Caco-2 (cell line): Measurements from ENCODE around the gene MARS1. TPM values are rescaled to one million over a fixed set of nuclear protein-coding genes. Genes with fewer than 3 reads are reported as not detected.
"Not testable (repeated sequence)": the region's sequence is repeated elsewhere in the genome, so short reads cannot be mapped to it uniquely, and the experiment has no call there.

Experiments
- BruUV-seq: library from RNA; stranded (reverse); fragments of 400-500 nt; replicated peaks from 2 replicates; lab custom pipeline; 2021; lab: Mats Ljungman, UMichigan
- CTCF ChIA-PET: fragments of 300-600 bp; sonication (Branson Sonifier 250); formaldehyde crosslinking; loops from one replicate; lab custom pipeline; 2022; ENCODE audit warnings: antibody characterized with exemption; lab: Charles Lee
- POLR2A ChIA-PET: fragments of 300-600 bp; sonication (Branson Sonifier 250); formaldehyde crosslinking; loops from one replicate; lab custom pipeline; 2022; ENCODE audit warnings: antibody characterized with exemption; lab: Charles Lee
- DNase-seq, 2 experiments: peaks; one replicate each; pipeline versions ENCODE4 v3.0.0 to v3.0.0-alpha.2; 2020 to 2022
- H3K27me3 ChIP-seq: replicated peaks from 2 replicates; pipeline ENCODE4 v1.6.0; 2011; ENCODE audit warnings: low read length; ENCODE audit not compliant: control insufficient read depth, insufficient read depth
- H3K36me3 ChIP-seq: 2 replicates; pipeline ENCODE4 v1.5.1; 2011; ENCODE audit warnings: low read length; ENCODE audit not compliant: control insufficient read depth, insufficient read depth
- H3K4me1 ChIP-seq: fragments of 250-450 bp; sonication (Bioruptor Pico); 2 replicates; pipeline ENCODE4 v1.5.1; 2020; ENCODE audit warnings: mild to moderate bottlenecking
- H3K4me3 ChIP-seq: 2 replicates; pipeline ENCODE4 v1.5.1; 2011; ENCODE audit warnings: low read depth, mild to moderate bottlenecking, control low read depth, low read length
- H3K9me3 ChIP-seq: fragments of 250-450 bp; sonication (Bioruptor Pico); 2 replicates; pipeline ENCODE4 v1.5.1; 2020; ENCODE audit warnings: mild to moderate bottlenecking, moderate library complexity
- H3K27ac Mint-ChIP-seq: one replicate; pipeline ENCODE4 v1.8.0; 2022; ENCODE audit warnings: mixed read lengths; ENCODE audit not compliant: unreplicated experiment
- H3K27me3 Mint-ChIP-seq: one replicate; pipeline ENCODE4 v1.8.0; 2022; ENCODE audit warnings: mixed read lengths; ENCODE audit not compliant: insufficient read depth, unreplicated experiment
- H3K36me3 Mint-ChIP-seq: one replicate; pipeline ENCODE4 v1.8.0; 2022; ENCODE audit warnings: mild to moderate bottlenecking, mixed read lengths; ENCODE audit not compliant: insufficient read depth, unreplicated experiment
- H3K4me1 Mint-ChIP-seq: one replicate; pipeline ENCODE4 v1.8.0; 2022; ENCODE audit warnings: low read depth, mixed read lengths; ENCODE audit not compliant: unreplicated experiment
- H3K4me3 Mint-ChIP-seq: one replicate; pipeline ENCODE4 v1.8.0; 2022; ENCODE audit warnings: mild to moderate bottlenecking, moderate library complexity, mixed read lengths; ENCODE audit not compliant: unreplicated experiment
- H3K9me3 Mint-ChIP-seq: one replicate; pipeline ENCODE4 v1.8.0; 2022; ENCODE audit warnings: mixed read lengths; ENCODE audit not compliant: unreplicated experiment
- intact Hi-C: fragments of 100-400 bp; cut with micrococcal nuclease; formaldehyde crosslinking; loops from one replicate; pipeline ENCODE4 v1.10.0; 2022; ENCODE audit not compliant: unreplicated experiment
- total RNA-seq: library from RNA; stranded (reverse); gene quantifications from 2 replicates; pipeline ENCODE4 v1.2.3, GENCODE V29; 2022
- TF ChIP-seq, protein P1 (sequence below), 2 experiments: fragments of 200-600 bp in 1 of 2; IDR thresholded peaks; 1 replicate in 1 of 2; 2 replicates in 1 of 2; pipeline versions ENCODE4 v1.5.1 to v1.8.0; 2011 to 2022; ENCODE audit warnings: antibody characterized with exemption in 1 of 2, control low read depth in 1 of 2, inconsistent platforms in 1 of 2, low read depth in 1 of 2, low read length in 1 of 2, mild to moderate bottlenecking in 1 of 2, moderate library complexity in 1 of 2; ENCODE audit not compliant: insufficient read depth in 1 of 2, severe bottlenecking in 1 of 2, unreplicated experiment in 1 of 2

The MARS1 gene
- total RNA-seq, 1 experiment from 2014 or later: 583 TPM

DNA sequence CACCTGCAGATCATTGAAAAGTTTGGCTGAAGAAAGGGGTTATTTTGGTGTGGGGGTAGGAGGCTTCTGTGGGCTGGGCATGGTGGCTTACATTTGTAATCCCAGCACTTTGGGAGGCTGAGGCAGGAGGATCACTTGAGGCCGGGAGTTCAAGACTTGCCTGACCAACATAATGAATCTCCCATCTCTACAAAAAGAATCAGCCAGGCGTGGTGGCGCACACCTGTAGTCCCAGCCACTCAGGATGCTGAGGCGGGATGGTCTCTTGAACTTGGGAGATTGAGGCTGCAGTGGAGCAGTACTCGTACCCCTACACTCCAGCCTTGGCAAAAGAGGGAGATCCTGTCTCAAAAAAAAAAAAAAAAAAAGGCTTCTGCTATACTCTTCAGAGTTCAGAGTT is 25.4 kb downstream of the MARS1 start:
- peaks cover 10% of the 10 kb centered on the region for H3K4me1 Mint-ChIP-seq
- POLR2A ChIA-PET: no interaction called here
- no peak overlapping the region for H3K4me3 Mint-ChIP-seq
- intact Hi-C loops: no loop called here
- no peaks in the 10 kb centered on the region for H3K9me3 ChIP-seq
- H3K27me3 Mint-ChIP-seq: no peaks in the 10 kb centered on the region
- H3K4me3 ChIP-seq: no peak overlapping the region
- H3K9me3 Mint-ChIP-seq: no peaks in the 10 kb centered on the region
- H3K27ac Mint-ChIP-seq: no peak overlapping the region
- peaks cover 1% of the 10 kb centered on the region; the same call in 1 of the 2 replicates for H3K4me1 ChIP-seq
- TF ChIP-seq, protein P1, sequence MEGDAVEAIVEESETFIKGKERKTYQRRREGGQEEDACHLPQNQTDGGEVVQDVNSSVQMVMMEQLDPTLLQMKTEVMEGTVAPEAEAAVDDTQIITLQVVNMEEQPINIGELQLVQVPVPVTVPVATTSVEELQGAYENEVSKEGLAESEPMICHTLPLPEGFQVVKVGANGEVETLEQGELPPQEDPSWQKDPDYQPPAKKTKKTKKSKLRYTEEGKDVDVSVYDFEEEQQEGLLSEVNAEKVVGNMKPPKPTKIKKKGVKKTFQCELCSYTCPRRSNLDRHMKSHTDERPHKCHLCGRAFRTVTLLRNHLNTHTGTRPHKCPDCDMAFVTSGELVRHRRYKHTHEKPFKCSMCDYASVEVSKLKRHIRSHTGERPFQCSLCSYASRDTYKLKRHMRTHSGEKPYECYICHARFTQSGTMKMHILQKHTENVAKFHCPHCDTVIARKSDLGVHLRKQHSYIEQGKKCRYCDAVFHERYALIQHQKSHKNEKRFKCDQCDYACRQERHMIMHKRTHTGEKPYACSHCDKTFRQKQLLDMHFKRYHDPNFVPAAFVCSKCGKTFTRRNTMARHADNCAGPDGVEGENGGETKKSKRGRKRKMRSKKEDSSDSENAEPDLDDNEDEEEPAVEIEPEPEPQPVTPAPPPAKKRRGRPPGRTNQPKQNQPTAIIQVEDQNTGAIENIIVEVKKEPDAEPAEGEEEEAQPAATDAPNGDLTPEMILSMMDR (IDR thresholded peaks at IDR 0.05; ENCODE audit: insufficient read depth in 1 of 2, low read depth in 1 of 2, low read length in 1 of 2, severe bottlenecking in 1 of 2, unreplicated experiment in 1 of 2): no peak
- H3K36me3 Mint-ChIP-seq: peaks cover 100% of the 10 kb centered on the region
- DNase-seq: no peak
- H3K36me3 ChIP-seq: peaks cover 4% of the 10 kb centered on the region
- CTCF ChIA-PET: no interaction called here
- no TSS peak for BruUV-seq
- no peaks in the 10 kb centered on the region for H3K27me3 ChIP-seq

DNA sequence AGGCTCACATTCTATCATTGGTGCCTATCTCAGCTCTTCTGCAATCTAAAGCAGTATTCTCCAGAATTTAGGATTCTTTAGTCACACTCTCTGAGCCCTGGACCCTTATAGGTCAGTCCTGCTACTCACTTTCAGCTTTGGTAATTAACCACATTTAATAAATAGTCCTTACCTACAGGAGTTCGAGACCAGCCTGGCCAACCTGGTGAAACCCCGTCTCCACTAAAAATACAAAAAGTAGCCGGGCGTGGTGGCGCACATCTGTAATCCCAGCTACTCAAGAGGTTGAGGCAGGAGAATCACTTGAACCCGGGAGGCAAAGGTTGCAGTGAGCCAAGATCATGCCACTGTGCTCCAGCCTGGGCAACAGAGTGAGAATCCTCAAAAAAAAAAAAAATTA is 25.8 kb downstream of the MARS1 start:
- H3K9me3 ChIP-seq, H3K36me3 ChIP-seq, H3K27me3 Mint-ChIP-seq, H3K9me3 Mint-ChIP-seq, H3K27ac Mint-ChIP-seq, H3K4me1 ChIP-seq, H3K4me3 ChIP-seq, BruUV-seq, H3K27me3 ChIP-seq, H3K4me3 Mint-ChIP-seq, CTCF ChIA-PET, DNase-seq, intact Hi-C loops: not testable (repeated sequence)
- Mint-ChIP-seq H3K36me3 (peaks cover 100% of the 10 kb centered on the region), H3K4me1 (peaks cover 14% of the 10 kb centered on the region)
- POLR2A ChIA-PET: interaction anchor here (0.6 kb wide), 1 partner anchor 13 kb away, joined by 3 read pairs; no protein-coding TSS in a partner anchor

DNA sequence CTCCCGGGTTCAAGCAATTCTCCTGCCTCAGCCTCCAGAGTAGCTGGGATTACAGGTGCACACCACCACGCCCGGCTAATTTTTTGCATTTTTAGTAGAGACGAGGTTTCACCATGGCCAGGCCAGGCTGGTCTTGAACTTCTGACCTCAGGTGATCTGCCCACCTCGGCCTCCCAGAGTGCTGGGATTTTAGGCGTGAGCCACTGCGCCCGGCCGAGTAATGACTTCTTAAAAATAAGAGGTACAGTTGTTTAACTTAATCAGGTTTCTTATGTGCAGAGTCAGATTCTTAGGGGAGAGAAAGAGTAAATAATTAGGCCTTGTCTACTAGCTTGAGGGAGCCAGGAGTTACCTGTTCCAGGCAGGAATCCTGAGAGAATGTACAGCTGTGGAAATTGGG is 26.4 kb downstream of the MARS1 start:
- H3K9me3 ChIP-seq, H3K4me1 ChIP-seq, H3K4me3 Mint-ChIP-seq, intact Hi-C loops, BruUV-seq, H3K27ac Mint-ChIP-seq, H3K27me3 Mint-ChIP-seq, H3K9me3 Mint-ChIP-seq, CTCF ChIA-PET, H3K4me3 ChIP-seq, H3K27me3 ChIP-seq, H3K36me3 ChIP-seq, DNase-seq: not testable (repeated sequence)
- H3K36me3 Mint-ChIP-seq: peaks cover 100% of the 10 kb centered on the region
- POLR2A ChIA-PET: interaction anchor here (0.6 kb wide), 1 partner anchor 14 kb away, joined by 3 read pairs; no protein-coding TSS in a partner anchor
- peaks cover 20% of the 10 kb centered on the region for H3K4me1 Mint-ChIP-seq

DNA sequence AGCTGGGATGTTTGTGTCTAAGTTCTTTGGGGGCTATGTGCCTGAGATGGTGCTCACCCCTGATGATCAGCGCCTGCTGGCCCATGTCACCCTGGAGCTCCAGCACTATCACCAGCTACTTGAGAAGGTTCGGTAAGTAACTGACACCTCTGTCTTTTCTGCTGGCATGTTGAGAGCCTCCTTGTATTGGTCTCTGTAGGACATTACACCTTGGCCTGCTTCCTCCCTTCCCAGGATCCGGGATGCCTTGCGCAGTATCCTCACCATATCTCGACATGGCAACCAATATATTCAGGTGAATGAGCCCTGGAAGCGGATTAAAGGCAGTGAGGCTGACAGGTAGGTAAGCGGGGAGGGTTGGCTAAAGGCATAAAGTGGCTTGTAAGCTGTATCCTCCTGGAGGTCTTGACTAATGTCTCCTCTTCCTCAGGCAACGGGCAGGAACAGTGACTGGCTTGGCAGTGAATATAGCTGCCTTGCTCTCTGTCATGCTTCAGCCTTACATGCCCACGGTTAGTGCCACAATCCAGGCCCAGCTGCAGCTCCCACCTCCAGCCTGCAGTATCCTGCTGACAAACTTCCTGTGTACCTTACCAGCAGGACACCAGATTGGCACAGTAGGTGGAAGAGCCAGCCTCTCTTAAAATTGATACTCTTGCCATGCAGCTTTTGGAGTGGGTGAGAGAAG is 27.0 kb downstream of the MARS1 start:
- Histone ChIP-seq H3K9me3 (no peaks in the 10 kb centered on the region), H3K36me3 (peaks cover 4% of the 10 kb centered on the region), H3K4me3 (no peak overlapping the region), H3K4me1 (peaks cover 9% of the 10 kb centered on the region; the same call in 1 of the 2 replicates), H3K27me3 (no peaks in the 10 kb centered on the region)
- TF ChIP-seq, protein P1 (IDR thresholded peaks at IDR 0.05; ENCODE audit: insufficient read depth in 1 of 2, low read depth in 1 of 2, low read length in 1 of 2, severe bottlenecking in 1 of 2, unreplicated experiment in 1 of 2): no peak
- Mint-ChIP-seq H3K36me3 (peaks cover 100% of the 10 kb centered on the region), H3K4me1 (peaks cover 22% of the 10 kb centered on the region), H3K9me3 (no peaks in the 10 kb centered on the region), H3K4me3 (no peak overlapping the region), H3K27ac (no peak overlapping the region), H3K27me3 (no peaks in the 10 kb centered on the region)
- POLR2A ChIA-PET: no interaction called here
- no TSS peak for BruUV-seq
- DNase-seq: no peak
- CTCF ChIA-PET: no interaction called here
- intact Hi-C loops: no loop called here
